Measurements from ENCODE around the gene AMOTL2. TPM values are rescaled to one million over a fixed set of nuclear protein-coding genes. Genes with fewer than 3 reads are reported as not detected.

Gene AMOTL2
- total RNA-seq, 1 experiment from 2014 or later = 96.0 TPM

- no peak overlapping the region for H3K9ac ChIP-seq (ENCODE audit: low read length)
- no peak for DNase-seq
- TF ChIP-seq EZH2 (IDR thresholded peaks at IDR 0.05; ENCODE audit: low read length, unreplicated experiment) (no peak), CTCF (conservative IDR thresholded peaks at IDR 0.05; ENCODE audit: low read depth, low read length) (no peak), EZH2phosphoT487 (IDR thresholded peaks at IDR 0.05; ENCODE audit: borderline replicate concordance, low read length) (no peak)
- H3K27ac ChIP-seq (ENCODE audit: low read length) = no peak overlapping the region
- intact Hi-C loops (cut with micrococcal nuclease) = loop anchor here (5.0 to 10.0 kb wide), 2 partner anchors 110 to 373 kb away; no protein-coding TSS in a partner anchor
- no peaks in the 10 kb centered on the region for H3F3A ChIP-seq (ENCODE audit: low read length, unreplicated experiment)
- H3K4me1 ChIP-seq (ENCODE audit: insufficient read depth, low read length) = peaks cover 36% of the 10 kb centered on the region
- peak overlapping the region; percentile 92; the same call in 1 of the 2 replicates for H2AFZ ChIP-seq (ENCODE audit: low read length)
- H3K27me3 ChIP-seq (ENCODE audit: low read length) = no peaks in the 10 kb centered on the region
- H3K4me2 ChIP-seq (ENCODE audit: low read length) = no peak overlapping the region
- ChIA-PET POLR2A (ENCODE audit: unreplicated experiment) (no interaction called here), CTCF (no interaction called here)
- no peaks in the 10 kb centered on the region for H3K9me2 ChIP-seq (replicated peaks; ENCODE audit: low read length)
- no peaks in the 10 kb centered on the region for H3K36me3 ChIP-seq (ENCODE audit: low read depth, low read length)
- no TSS peak for BruUV-seq (replicated peaks)
- H4K20me1 ChIP-seq (ENCODE audit: low read length) = no peaks in the 10 kb centered on the region
- H3K79me2 ChIP-seq (ENCODE audit: low read length) = no peaks in the 10 kb centered on the region
- no peak overlapping the region for H3K4me3 ChIP-seq (ENCODE audit: low read length)
- no peak for ATAC-seq
- H3K9me3 ChIP-seq (ENCODE audit: low read length) = no peaks in the 10 kb centered on the region
These were observed 66.8 kb downstream of the AMOTL2 start for GRCh38 chr3:134307425-134307824.

GRCh38 chr3:134306320-134306719 is 67.9 kb downstream of the AMOTL2 start:
- peaks cover 26% of the 10 kb centered on the region for H3K4me1 ChIP-seq (ENCODE audit: insufficient read depth, low read length)
- ATAC-seq (no peak), DNase-seq (no peak)
- H3F3A ChIP-seq (ENCODE audit: low read length, unreplicated experiment) = no peaks in the 10 kb centered on the region
- no peaks in the 10 kb centered on the region for H4K20me1 ChIP-seq (ENCODE audit: low read length)
- no peak overlapping the region for H2AFZ ChIP-seq (ENCODE audit: low read length)
- H3K27ac ChIP-seq (ENCODE audit: low read length) = no peak overlapping the region
- no TSS peak for BruUV-seq (replicated peaks)
- intact Hi-C loops (cut with micrococcal nuclease) = loop anchor here (5.0 to 10.0 kb wide), 2 partner anchors 109 to 372 kb away; no protein-coding TSS in a partner anchor
- H3K4me3 ChIP-seq (ENCODE audit: low read length) = no peak overlapping the region
- no peaks in the 10 kb centered on the region for H3K79me2 ChIP-seq (ENCODE audit: low read length)
- H3K9ac ChIP-seq (ENCODE audit: low read length) = no peak overlapping the region
- H3K9me2 ChIP-seq (replicated peaks; ENCODE audit: low read length) = no peaks in the 10 kb centered on the region
- H3K27me3 ChIP-seq (ENCODE audit: low read length) = no peaks in the 10 kb centered on the region
- no peaks in the 10 kb centered on the region for H3K36me3 ChIP-seq (ENCODE audit: low read depth, low read length)
- CTCF ChIA-PET = no interaction called here
- no peaks in the 10 kb centered on the region for H3K9me3 ChIP-seq (ENCODE audit: low read length)
- H3K4me2 ChIP-seq (ENCODE audit: low read length) = no peak overlapping the region
- TF ChIP-seq EZH2phosphoT487 (IDR thresholded peaks at IDR 0.05; ENCODE audit: borderline replicate concordance, low read length) = no peak
- no peak for TF ChIP-seq CTCF (conservative IDR thresholded peaks at IDR 0.05; ENCODE audit: low read depth, low read length)
- no peak for TF ChIP-seq EZH2 (IDR thresholded peaks at IDR 0.05; ENCODE audit: low read length, unreplicated experiment)
- POLR2A ChIA-PET (ENCODE audit: unreplicated experiment) = no interaction called here

Small RNA genes within 50 kb of the gene (microRNA-seq; reads per million reads assigned to microRNA genes)
- gene MIR6827 (ENCODE audit: unreplicated experiment) = not detected

Other genes with a start within 250 kb of the AMOTL2 start
- 44.1 and 47.2 TPM in 2 replicates for gene RYK, start 123.6 kb downstream of the AMOTL2 start, total RNA-seq (2014; rRNA removed)
- gene ANAPC13, start 111.5 kb upstream of the AMOTL2 start, total RNA-seq (2014; rRNA removed) = 19.3 and 21.0 TPM in 2 replicates
- 15.4 and 38.1 TPM in 2 replicates for gene CEP63, start 111.6 kb upstream of the AMOTL2 start, total RNA-seq (2014; rRNA removed)

All from PC-3 (cell line).